Breast epithelium (tissue), 4 donors: ENCODE data around the gene ZNF462. TPM values are rescaled to one million over a fixed set of nuclear protein-coding genes. Genes with fewer than 3 reads are reported as not detected.

Source experiments
- DNase-seq, 2 donors: peaks; one replicate each; pipeline ENCODE4 v3.0.0-alpha.2; 2019; ENCODE audit warnings: low spot score in 2 of 2
- H3K27ac ChIP-seq, 2 donors: fragments of 200-600 bp; sonication (generic) in 1 of 2; one replicate each; pipeline ENCODE4 v1.5.1; 2016 to 2019; ENCODE audit warnings: mild to moderate bottlenecking in 1 of 2
- H3K27me3 ChIP-seq, 2 donors: fragments of 200-600 bp; sonication (generic) in 1 of 2; one replicate each; pipeline versions ENCODE4 v1.5.1 to v1.6.0; 2017 to 2019; ENCODE audit warnings: control low read depth in 1 of 2, mild to moderate bottlenecking in 1 of 2
- H3K36me3 ChIP-seq: fragments of 200-600 bp; one replicate; pipeline ENCODE4 v1.5.1; 2019
- H3K4me1 ChIP-seq, 2 donors: fragments of 200-600 bp; sonication (generic); one replicate each; pipeline ENCODE4 v1.5.1; 2016 to 2019; ENCODE audit warnings: control low read depth in 1 of 2
- H3K4me3 ChIP-seq, 3 donors: fragments of 200-600 bp; sonication (generic); 1 replicate in 2 of 3; 2 replicates in 1 of 3; pipeline ENCODE4 v1.5.1; 2016 to 2019; ENCODE audit warnings: mild to moderate bottlenecking in 3 of 3, moderate library complexity in 2 of 3
- H3K9me3 ChIP-seq, 2 donors: fragments of 200-600 bp; sonication (generic) in 1 of 2; one replicate each; pipeline ENCODE4 v1.5.1; 2016 to 2019; ENCODE audit warnings: control low read depth in 1 of 2
- POLR2A ChIP-seq: fragments of 450-650 bp; IDR thresholded peaks from one replicate; pipeline ENCODE4 v1.6.1; 2016; ENCODE audit warnings: antibody characterized with exemption, mild to moderate bottlenecking, moderate library complexity
- POLR2AphosphoS5 ChIP-seq, 3 donors: sonication (generic); formaldehyde crosslinking; IDR thresholded peaks; one replicate each; pipeline ENCODE4 v1.6.1; 2017; ENCODE audit warnings: antibody characterized with exemption in 3 of 3
- intact Hi-C: fragments of 100-400 bp; cut with DNase I; formaldehyde crosslinking; loops from one replicate; pipeline ENCODE4 v1.15.1; 2023; ENCODE audit warnings: low total_unique reads
- total RNA-seq, 3 donors: library from RNA; depleted of rRNA; stranded (reverse); fragments of >200 nt; gene quantifications; one replicate each; pipeline ENCODE4 v1.1.0, GENCODE V29; 2016
- TF ChIP-seq, protein P1 (sequence below), 3 donors: fragments of 450-650 bp; IDR thresholded peaks; one replicate each; pipeline ENCODE4 v1.5.1; 2016 to 2017; ENCODE audit warnings: antibody characterized with exemption in 3 of 3, mild to moderate bottlenecking in 3 of 3, moderate library complexity in 3 of 3

ZNF462 gene
- total RNA-seq, 3 donors from 2014 or later, result 9.0 to 36.4 (median 20.6) TPM

DNA sequence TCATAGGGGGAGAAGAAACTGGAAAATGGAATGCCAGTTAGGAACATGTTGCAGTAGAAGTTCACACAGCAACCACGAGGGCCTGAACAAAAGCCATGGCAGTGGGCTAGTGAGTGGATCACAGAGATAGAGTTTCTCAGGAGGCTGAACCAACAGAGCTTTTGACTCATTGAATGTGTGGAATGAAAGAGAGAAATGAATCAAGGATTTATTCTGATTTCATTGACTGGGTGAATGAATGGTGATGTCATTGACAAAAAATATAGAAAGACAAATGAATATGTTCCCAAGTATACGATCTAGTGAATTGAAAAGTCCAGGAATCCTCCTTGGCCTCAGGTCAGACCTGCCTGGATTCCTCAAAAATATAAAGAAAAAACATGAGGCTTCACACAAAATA lies 99.2 kb downstream of the ZNF462 start:
- Histone ChIP-seq H3K9me3 (no peaks in the 10 kb centered on the region), H3K27me3 (no peaks in the 10 kb centered on the region), H3K4me3 (no peak overlapping the region), H3K36me3 (no peaks in the 10 kb centered on the region), H3K27ac (peak overlapping the region; percentile 68 to 69), H3K4me1 (no peaks in the 10 kb centered on the region)
- intact Hi-C loops, result no loop called here
- TF ChIP-seq POLR2AphosphoS5 (IDR thresholded peaks at IDR 0.05) (no peak), POLR2A (no peak)
- TF ChIP-seq, protein P1, sequence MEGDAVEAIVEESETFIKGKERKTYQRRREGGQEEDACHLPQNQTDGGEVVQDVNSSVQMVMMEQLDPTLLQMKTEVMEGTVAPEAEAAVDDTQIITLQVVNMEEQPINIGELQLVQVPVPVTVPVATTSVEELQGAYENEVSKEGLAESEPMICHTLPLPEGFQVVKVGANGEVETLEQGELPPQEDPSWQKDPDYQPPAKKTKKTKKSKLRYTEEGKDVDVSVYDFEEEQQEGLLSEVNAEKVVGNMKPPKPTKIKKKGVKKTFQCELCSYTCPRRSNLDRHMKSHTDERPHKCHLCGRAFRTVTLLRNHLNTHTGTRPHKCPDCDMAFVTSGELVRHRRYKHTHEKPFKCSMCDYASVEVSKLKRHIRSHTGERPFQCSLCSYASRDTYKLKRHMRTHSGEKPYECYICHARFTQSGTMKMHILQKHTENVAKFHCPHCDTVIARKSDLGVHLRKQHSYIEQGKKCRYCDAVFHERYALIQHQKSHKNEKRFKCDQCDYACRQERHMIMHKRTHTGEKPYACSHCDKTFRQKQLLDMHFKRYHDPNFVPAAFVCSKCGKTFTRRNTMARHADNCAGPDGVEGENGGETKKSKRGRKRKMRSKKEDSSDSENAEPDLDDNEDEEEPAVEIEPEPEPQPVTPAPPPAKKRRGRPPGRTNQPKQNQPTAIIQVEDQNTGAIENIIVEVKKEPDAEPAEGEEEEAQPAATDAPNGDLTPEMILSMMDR (IDR thresholded peaks at IDR 0.05), result no peak
- DNase-seq, result no peak

GRCh38 chr9:106962615-106963363 lies 99.8 kb downstream of the ZNF462 start:
- H3K4me3 ChIP-seq, result no peak overlapping the region
- no peak for DNase-seq
- H3K9me3 ChIP-seq, result no peaks in the 10 kb centered on the region
- no peaks in the 10 kb centered on the region for H3K27me3 ChIP-seq
- intact Hi-C loops, result no loop called here
- no peaks in the 10 kb centered on the region for H3K4me1 ChIP-seq
- TF ChIP-seq, protein P1 (IDR thresholded peaks at IDR 0.05), result no peak
- TF ChIP-seq POLR2AphosphoS5 (IDR thresholded peaks at IDR 0.05), result peak in 1 of 3 donors; percentile 18
- peak overlapping the region; percentile 68 to 69 for H3K27ac ChIP-seq
- no peaks in the 10 kb centered on the region for H3K36me3 ChIP-seq

DNA sequence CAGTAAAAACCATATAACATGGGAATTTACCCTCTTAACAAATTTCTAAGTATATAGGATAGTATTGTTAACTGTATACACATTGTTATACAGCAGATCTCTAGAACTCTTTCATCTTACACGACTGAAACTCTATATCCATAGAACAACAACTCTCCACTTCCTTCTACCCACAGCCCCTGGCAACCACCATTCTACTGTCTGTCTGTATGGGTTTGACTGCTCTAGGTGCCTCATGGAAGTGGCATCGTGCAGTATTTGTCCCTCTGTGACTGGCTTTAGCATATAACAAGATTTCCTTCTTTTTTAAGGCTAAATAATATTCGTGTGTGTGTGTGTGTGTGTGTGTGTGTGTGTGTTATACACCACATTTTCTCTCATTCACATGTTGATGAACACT lies 100.7 kb downstream of the ZNF462 start:
- Histone ChIP-seq H3K27me3 (no peaks in the 10 kb centered on the region), H3K4me3 (no peak overlapping the region), H3K27ac (peak overlapping the region; percentile 68 to 69), H3K4me1 (no peaks in the 10 kb centered on the region), H3K36me3 (no peaks in the 10 kb centered on the region), H3K9me3 (no peaks in the 10 kb centered on the region)
- TF ChIP-seq, protein P1 (IDR thresholded peaks at IDR 0.05), result no peak
- DNase-seq, result no peak
- intact Hi-C loops, result no loop called here

- intact Hi-C loops, result no loop called here
- no peak for DNase-seq
- no peak overlapping the region for H3K27ac ChIP-seq
- no peaks in the 10 kb centered on the region for H3K36me3 ChIP-seq
- no peaks in the 10 kb centered on the region for H3K27me3 ChIP-seq
- no peaks in the 10 kb centered on the region for H3K4me1 ChIP-seq
- TF ChIP-seq POLR2AphosphoS5 (IDR thresholded peaks at IDR 0.05), result no peak
- TF ChIP-seq, protein P1 (IDR thresholded peaks at IDR 0.05), result no peak
- no peak for TF ChIP-seq POLR2A
- H3K9me3 ChIP-seq, result no peaks in the 10 kb centered on the region
- no peak overlapping the region for H3K4me3 ChIP-seq
These were observed 101.4 kb downstream of the ZNF462 start for GRCh38 chr9:106964329-106964728.

DNA sequence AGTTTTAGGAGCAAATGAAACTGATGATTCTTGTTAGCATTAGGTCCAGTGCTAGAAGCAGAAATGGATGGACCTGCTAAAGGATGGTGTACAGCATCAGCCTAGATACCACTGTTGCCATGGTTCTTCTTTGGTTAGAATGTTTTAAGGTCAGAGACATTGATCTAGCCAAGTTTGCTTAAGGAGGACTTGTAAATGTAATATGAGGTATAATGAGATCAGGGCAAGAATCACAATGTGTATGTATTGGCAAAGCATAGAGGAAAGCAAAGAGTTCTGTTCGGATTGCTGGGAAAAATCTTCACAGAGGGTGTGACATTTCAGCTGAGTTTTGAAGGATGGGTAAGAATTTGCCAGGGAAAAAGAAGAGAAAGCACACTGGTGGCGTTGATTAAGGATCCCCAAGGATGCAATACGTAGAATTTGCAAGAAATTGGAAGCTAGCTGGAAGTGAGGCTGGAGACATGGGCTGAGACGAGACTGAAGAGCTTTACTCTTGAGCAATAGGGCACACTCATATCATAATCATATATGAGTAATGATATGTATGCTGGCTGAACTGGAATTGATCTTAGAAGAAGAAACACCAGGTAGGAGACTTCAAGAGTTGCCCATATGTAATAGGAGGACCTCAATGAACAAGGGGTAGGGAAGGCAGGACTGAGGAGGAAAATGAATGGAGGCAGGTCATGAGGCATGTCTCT lies 102.0 kb downstream of the ZNF462 start:
- TF ChIP-seq, protein P1 (IDR thresholded peaks at IDR 0.05), result no peak
- TF ChIP-seq POLR2AphosphoS5 (IDR thresholded peaks at IDR 0.05), result no peak
- TF ChIP-seq POLR2A, result no peak
- Histone ChIP-seq H3K9me3 (no peaks in the 10 kb centered on the region), H3K4me3 (no peak overlapping the region), H3K27me3 (no peaks in the 10 kb centered on the region), H3K36me3 (no peaks in the 10 kb centered on the region), H3K4me1 (no peaks in the 10 kb centered on the region), H3K27ac (no peak overlapping the region)
- DNase-seq, result no peak
- intact Hi-C loops, result no loop called here
